ENCODE results near the gene CALU.

CALU gene

GRCh38 chr7:128739048-128739962, at the start of gene CALU:
TSS of gene CALU (plus strand) at chr7:128739359. CDS start at chr7:128748584, 9,225 bp downstream.
- peak; percentile 83 for DNase-seq

DNA sequence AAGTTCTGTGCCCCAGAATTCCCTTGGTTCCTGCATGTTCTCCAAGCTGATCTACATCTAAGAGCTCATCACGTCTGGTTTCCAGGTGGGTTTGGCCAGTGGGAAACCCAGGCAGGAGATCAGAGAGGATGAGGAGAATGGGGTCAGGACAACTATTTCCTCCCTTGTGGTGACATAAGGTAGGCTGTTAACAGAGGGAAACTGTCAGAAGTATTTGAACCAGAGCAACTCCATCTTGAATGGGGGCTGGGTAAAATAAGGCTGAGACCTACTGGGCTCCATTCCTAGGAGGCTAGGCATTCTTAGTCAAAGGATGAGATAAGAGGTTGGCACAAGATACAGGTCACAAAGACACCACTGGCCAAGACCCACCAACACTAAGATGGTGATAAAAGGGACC, 47.9 kb upstream of the CALU start:
- no peak for DNase-seq

DNA sequence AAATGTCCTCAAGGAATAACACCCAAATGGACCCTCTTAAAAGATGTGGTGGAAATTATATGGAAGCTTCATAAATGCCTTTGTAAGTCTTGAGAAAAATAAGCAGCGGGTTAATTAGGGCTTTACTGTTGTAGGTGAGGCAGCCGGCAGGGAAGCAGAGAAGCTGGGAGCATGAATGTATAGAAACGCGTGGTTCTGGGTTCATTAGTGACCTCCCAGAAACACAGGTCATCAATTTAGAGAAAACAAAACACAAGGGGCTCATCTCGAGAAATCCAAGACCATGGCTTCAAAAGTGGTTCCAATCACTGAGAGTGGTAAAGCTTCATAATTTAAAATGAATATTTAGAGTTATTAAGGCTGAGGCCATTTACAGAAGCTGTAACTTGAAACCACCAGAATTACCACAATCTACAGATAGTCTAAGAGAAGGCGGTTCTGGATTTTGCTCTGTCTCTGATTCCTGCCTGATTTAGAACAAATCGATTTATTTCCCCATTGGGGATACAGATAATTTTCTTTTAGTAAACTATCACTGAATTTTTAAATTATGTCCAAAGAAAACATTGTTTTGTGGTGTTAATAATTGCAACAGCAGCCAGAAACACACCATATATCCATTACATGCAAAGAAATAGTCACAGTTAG, 46.4 kb upstream of the CALU start:
- no peak for DNase-seq

- DNase-seq: no peak
These were observed 45.7 kb upstream of the CALU start for GRCh38 chr7:128693373-128694015.

GRCh38 chr7:128694738-128695137, 44.4 kb upstream of the CALU start:
- no peak for DNase-seq

DNA sequence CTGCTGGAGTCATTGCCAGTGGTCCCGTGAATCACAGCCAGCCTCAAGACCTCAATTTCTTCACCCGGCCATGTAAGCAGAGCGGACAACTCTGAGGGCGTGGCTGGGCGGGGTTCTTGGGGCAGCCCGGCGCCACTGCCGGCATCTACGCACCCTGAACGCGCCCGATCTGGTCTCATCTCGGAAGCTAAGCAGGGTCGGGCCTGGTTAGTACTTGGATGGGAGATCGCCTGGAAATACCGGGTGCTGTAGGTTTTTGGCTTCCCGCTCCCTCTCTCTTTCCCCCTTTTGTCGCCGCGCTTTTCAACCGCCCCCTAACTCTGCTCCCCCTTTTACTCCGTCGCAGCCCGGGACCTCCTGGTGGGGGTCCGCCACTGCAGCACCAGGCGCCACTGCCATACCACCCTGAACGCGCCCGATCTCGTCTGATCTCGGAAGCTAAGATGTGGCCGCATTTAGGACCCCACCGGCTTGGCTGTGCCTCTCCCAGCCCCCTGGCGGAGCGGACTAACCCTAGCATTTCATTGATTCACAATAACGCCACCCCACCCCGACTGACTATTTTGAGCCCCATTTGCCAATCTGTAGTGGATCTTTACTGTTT, 41.8 kb upstream of the CALU start:
- DNase-seq: peak; percentile 20

DNA sequence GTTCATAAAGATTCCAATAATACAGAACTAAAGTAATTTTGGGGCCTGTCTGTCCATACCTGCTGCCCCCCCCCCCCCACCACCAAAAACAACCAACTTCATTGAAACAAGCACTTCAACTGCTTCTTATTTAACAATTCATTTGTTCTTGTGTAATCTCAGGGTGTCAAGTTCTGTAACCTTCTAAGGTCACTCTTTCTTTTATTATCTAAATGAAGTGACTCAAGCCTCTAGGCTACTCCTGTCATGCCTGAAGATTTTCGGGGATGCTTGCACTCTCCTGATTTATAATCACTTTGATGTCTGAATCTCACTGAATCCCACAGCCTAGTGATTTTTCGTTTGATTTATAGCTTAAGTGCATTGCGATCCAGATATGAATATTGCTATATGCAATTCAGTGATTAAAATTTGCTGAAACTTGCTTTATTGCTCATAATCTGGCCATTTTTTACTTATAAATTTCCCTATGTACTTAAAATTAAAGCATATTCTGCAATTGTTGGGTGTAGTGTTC, 39.9 kb upstream of the CALU start:
- DNase-seq: no peak

GRCh38 chr7:128699895-128700294, 39.3 kb upstream of the CALU start:
- no peak for DNase-seq

DNA sequence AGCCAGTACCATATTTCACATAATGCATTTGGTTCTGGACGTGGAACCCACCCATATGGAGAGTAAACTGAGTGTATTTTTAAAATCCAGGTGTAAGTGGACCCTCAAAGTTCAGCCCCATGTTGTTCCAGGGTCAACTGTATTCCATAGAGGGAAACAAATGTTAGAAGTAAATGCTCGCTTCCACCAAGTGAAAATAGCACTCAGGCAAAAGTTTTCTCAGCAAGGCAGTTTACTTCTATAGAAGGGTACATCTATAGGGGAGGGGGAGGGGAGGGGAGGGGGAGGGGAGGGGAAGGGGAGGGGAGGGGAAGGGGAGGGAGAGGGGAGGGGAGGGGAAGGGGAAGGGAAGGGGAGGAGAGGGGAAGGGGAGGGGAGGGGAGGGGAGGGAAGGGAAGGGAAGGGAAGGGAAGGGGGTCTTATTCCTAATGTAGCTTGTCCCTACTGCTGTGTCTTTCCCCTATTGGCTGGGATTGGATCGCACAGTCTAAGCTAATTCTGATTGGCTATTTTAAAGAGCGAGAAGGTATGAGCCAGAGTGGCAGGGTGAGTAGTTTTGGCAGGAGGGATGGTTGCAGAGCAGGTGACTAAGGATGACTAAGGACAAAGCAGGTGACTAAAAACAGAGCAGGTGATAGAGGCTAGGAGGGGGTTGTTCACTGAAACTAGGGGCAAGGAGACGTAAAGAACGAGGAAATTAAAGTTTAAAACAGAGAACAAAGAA, 37.9 kb upstream of the CALU start:
- DNase-seq: no peak

DNA sequence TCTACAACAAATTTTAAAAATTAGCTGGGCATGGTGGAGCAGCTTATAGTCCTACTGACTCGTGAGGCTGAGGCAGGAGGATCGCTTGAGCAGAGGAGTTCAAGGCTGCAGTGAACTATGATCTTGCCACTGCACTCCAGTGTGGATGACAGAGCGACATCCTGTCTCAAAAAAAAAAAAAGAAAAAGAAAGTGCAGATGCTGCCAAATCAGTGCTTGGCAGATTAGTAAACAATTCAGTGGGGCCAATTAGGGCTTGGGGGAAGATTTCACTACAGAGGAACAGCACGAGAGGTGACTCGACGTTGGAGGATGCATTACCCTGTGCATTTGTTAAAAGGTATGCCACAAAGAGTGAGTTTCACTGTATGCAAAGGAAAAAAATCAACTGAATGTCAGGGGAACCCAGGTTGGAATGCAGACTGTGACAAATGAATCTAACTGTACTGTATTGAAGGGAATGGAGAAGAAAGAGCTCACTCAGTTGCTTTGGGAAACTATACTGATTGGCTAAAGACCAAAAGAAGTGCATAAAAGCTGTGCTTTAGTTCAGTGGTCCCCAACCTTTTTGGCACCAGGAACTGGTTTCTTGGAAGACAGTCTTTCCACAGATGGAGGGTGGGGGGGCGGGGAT, 35.4 kb upstream of the CALU start:
- DNase-seq: no peak

- DNase-seq: no peak
These were observed 33.2 kb upstream of the CALU start for GRCh38 chr7:128705891-128706333.

DNA sequence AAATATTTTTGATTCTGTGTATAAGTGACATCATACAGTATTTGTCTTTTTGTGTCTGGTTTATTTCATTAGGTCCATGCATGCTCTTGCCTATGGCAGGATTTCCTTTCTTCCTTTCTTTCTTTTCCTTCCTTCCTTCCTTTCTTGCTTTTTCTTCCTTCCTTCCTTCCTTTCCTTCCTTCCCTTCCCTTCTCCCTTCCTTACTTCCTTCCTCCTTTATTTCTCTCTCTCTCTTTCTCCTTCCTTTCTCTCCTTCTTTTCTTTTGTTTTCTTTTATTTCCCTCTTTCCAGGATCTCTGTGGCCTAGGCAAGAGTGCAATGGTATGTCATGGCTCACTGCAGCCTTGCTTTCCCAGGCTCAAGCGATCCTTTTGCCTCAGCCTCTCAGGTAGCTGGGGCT, 31.4 kb upstream of the CALU start:
- no peak for DNase-seq

DNA sequence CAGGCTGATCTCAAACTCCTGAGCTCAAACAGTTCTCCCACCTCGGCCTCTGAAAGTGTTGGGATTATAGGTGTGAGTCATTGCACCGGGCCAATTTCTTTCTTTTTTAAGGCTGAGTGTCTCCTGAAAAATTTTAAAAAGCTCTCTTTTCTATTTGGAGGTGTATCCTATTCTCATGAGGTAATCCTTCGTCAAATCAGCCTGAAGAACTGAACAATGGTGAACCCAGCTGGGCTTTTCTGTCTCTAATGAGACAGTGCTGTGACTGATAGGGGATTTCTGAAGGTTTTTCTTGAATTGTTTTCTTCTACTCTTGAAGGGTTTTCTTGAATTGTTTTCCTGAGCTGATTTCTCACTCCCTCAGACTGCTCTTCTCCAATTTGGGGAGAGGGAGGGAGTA, 30.9 kb upstream of the CALU start:
- DNase-seq: no peak

- no peak for DNase-seq
These were observed 30.3 kb upstream of the CALU start for GRCh38 chr7:128708824-128709223.

GRCh38 chr7:128710481-128710880, 28.7 kb upstream of the CALU start:
- no peak for DNase-seq

DNA sequence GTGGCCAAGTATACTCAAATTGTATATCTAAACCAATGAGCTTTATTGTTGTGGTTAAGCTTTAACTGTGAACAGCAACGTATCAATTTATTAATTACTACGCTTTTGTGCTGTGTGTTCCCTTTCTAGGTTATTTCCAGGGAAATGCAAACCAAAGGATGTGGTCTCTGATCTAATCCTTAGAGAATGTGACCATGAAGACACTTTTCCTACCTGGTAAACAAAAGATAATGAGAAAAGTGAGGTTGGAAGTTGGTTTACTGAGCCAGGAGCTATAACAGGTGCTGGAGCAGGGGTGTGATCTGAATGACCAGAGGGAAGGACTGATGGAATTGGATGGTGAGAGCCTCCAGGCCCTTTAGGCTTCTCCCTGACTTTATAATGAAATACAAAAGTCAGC, 25.4 kb upstream of the CALU start:
- DNase-seq: no peak

GRCh38 chr7:128714701-128715495, 24.3 kb upstream of the CALU start:
- no peak for DNase-seq

GRCh38 chr7:128718967-128719642, 20.1 kb upstream of the CALU start:
- DNase-seq: no peak

GRCh38 chr7:128721376-128721775, 17.8 kb upstream of the CALU start:
- DNase-seq: no peak

GRCh38 chr7:128724743-128725142, 14.4 kb upstream of the CALU start:
- DNase-seq: no peak
